ENCODE measurements around the gene TARBP1.

The TARBP1 gene

DNA sequence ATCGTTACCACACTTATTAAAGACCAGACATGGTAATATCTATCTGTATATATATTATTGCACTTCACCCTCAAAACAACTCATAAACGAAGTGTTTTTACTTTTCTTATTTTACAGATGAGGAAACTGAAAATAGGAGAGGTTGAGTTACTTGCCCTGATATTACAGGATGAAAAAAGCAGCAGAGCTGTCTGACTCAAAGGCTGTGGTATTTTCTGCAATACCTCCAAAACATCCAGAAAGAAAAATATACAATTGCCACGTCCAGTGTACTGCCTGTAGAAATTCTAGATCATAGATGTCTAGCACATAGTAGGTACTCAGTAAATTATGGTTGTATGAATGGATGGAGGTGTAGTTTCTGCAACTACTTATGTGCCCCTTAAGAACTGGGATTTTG, 5.2 kb upstream of the TARBP1 start:
- no peak for DNase-seq (ENCODE audit: low read depth)

GRCh38 chr1:234481771-234482170, 2.8 kb upstream of the TARBP1 start:
- no peak for DNase-seq (ENCODE audit: low read depth)

GRCh38 chr1:234479866-234480265, 887 bp upstream of the TARBP1 start:
- no peak for DNase-seq (ENCODE audit: low read depth)

DNA sequence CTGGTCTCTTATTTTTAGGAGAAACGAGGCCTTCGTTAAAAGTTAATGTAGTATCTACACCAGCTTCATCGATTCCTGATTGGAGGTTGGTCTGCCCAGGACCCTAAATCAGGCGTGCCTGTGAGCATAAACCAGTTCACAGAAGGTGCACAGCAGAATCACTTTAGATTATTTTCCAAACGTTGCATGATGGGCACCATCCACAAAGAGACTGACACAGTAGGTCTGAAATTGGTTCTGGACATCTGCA, 256 bp upstream of the TARBP1 start:
- DNase-seq (ENCODE audit: low read depth), result no peak

DNA sequence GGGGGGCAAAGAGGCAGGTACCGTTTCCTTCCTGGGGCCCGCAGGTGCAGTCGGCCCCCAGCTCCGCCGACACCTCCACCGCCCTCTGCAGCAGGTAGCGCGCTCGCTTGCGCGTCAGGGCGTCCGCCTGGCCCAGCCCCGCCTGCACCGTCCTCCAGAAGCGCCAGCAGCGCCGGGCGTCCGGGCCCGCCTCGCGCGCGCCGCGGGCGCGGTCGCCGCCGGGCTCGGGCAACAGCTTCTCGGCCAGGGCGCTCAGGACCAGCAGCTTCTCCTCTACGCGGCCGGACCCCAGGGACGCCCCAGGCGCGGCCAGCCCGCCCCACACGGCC, 863 bp downstream of the TARBP1 start:
- no peak for DNase-seq (ENCODE audit: low read depth)

- DNase-seq (ENCODE audit: low read depth), result no peak
Observed at GRCh38 chr1:234477386-234478151, 1.4 kb downstream of the TARBP1 start.

- no peak for DNase-seq (ENCODE audit: low read depth)
Observed at GRCh38 chr1:234476172-234476571, 2.8 kb downstream of the TARBP1 start.

- DNase-seq (ENCODE audit: low read depth), result no peak
Observed at GRCh38 chr1:234475167-234475793, 3.7 kb downstream of the TARBP1 start.

- DNase-seq (ENCODE audit: low read depth), result peak; percentile 25
Observed at GRCh38 chr1:234474375-234474774, 4.6 kb downstream of the TARBP1 start.

DNA sequence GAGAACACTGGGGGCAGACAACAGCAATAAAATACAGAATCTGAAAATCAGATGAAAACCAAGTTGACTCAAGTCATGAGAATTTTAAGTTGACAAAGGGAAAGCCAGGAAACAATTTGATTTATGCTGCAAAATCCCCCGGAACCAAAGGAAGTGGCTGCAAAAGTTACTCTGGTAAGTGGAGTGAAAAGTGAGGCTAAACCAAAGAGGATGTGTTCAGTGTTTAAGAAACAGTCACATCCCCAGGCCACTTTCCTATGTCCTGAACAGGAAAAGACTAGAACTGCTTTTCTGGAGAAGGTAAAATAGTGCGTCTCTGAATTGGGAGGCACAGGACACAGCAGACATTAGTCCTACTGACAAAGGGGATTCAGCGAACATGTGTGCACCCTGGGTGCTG, 5.9 kb downstream of the TARBP1 start:
- no peak for DNase-seq (ENCODE audit: low read depth)

DNA sequence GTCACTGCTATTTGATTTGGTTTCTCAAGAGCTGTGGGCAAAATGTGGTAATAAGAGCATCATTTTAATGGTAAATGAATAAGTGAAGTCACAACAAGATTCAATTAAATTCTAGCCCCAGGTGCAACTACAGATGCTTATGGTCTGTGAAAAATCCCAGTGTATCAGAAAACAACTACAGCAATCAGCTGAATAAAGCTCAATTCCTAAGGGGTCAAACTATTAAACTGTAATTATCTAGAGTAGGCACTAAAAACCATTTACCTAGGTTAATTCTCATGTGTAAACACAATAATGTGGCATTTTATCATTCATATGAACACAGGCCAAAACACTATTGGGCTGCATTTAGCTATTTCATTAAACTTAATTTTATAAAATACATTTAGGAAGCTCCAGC, 9.6 kb downstream of the TARBP1 start:
- DNase-seq (ENCODE audit: low read depth), result no peak

- DNase-seq (ENCODE audit: low read depth), result no peak
Observed at GRCh38 chr1:234468580-234468979, 10.4 kb downstream of the TARBP1 start.

DNA sequence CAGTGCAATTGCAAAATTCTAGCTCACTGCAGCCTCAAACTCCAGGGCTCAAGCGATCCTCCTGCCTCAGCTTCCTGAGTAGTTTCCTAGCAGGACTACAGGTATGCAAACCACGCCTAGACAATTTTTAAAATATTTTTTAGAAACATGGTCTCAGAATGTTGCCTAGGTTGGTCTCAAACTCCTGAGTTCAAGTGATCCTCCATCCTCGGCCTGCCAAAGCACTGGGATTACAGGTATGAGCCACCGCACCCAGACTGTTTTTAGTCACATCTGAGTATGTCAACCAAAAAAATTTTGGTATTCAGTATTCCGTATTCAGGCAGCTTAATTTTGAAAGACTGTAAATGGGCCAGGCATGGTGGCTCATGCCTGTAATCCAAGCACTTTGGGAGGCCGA, 11.2 kb downstream of the TARBP1 start:
- no peak for DNase-seq (ENCODE audit: low read depth)

DNA sequence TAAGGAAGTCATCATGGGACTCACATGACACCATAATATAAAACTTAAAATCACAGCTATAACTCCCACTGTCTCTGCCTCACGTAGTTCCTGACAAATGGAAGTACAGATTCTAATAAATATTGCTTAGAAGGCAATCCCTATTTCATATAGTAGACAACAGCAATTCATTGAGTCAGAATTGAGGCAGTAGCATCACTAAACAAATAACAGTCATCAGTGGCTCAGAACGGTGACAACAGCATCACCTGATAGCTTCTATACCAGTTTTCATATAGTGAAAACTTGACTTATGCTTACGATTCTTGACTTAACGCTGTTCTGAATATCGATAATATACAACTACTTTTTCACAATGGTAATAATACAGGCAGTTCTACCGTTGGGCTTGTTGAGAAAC, 12.0 kb downstream of the TARBP1 start:
- no peak for DNase-seq (ENCODE audit: low read depth)

- DNase-seq (ENCODE audit: low read depth), result no peak
Observed at GRCh38 chr1:234463749-234464148, 15.2 kb downstream of the TARBP1 start.

DNA sequence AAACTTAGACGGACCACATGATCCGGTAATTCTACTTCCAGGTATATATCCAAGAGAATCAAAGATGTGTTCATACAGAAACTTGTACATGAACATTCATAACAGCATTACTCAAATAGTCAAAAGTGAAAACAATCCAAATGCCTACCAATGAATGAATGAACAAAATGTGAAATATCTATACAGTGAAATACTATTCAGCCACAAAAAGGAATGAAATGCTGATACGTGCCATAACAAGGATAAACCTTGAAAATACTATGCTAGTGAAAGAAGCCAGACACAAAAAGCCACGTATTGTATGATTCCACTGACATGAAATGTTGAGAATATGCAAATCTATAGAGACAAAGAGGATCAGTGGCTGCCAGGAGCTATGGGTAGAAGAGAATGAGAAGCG, 18.3 kb downstream of the TARBP1 start:
- DNase-seq (ENCODE audit: low read depth), result no peak

- DNase-seq (ENCODE audit: low read depth), result no peak
Observed at GRCh38 chr1:234458352-234459017, 20.5 kb downstream of the TARBP1 start.

GRCh38 chr1:234454926-234455325, 24.1 kb downstream of the TARBP1 start:
- no peak for DNase-seq (ENCODE audit: low read depth)

- DNase-seq (ENCODE audit: low read depth), result no peak
Observed at GRCh38 chr1:234452406-234452965, 26.5 kb downstream of the TARBP1 start.

DNA sequence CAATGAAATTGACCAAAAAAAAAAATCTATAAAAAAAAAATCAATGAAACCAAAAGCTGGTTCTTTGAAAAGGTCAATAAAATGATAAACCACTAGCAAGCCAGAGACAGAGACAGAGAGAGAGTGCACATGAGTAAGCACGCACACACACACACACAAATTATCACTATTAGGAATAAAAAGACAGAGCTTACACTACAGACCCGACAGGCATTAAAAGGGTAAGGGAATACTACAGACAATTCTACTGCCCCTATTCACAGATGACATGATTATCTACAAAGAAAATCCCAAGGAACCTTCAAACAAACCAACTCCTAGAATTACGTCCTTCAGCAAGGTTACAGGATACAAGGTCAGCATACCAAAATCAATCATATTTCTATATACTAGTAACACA, 38.6 kb downstream of the TARBP1 start:
- DNase-seq (ENCODE audit: low read depth), result no peak

DNA sequence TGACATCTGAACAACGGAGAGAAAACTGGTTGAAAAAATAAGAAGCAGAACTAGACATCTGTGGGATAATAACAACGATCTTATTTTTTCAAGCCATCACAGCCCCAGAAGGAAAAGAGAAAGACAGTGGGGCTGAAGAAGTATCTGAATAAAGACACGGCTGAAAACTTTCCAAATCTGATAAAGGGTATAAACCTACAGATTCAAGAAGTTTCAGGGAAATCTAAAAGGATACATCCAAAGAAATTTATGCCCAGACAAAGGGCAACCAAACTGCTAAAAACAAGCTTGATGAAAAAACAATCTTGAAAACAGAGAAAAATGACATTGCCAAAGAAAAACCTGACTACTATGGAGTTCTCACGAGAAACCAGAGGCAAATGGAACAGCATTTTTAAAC, 40.4 kb downstream of the TARBP1 start:
- no peak for DNase-seq (ENCODE audit: low read depth)

DNA sequence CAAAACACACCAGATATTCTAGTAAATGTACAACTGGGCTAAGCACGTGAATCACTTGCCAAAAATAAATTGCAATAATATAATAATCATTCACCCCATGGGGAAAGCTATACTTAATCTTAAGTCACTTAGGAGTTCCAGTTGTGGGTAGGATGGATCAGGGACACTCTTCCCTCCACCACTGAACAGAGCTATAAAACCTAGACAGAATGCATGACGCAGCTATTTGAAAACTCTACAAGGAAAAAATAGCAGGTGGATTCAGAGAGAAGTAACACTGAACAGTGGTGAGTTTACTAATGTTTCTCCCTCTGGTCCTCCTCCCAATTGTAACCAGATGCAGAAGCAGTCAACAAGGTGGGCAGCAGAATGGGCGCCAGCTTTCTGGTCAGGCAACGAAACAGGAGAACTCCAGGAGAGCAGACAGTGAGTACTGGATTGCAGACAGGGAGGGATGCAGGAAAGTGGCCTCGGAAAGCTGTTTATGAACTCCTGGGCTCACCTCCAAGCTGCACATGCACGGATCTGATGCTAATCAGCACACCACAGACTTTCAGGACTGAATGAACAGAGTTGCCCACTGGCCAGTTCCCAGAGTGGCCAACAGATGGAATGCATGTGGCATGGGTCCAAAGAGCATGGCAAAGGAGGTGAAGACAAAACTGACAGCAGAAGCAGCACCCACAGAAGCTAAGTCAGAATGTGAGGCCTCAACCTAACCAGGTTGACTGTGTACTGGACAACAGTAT, 41.4 kb downstream of the TARBP1 start:
- DNase-seq (ENCODE audit: low read depth), result peak; percentile 36

DNA sequence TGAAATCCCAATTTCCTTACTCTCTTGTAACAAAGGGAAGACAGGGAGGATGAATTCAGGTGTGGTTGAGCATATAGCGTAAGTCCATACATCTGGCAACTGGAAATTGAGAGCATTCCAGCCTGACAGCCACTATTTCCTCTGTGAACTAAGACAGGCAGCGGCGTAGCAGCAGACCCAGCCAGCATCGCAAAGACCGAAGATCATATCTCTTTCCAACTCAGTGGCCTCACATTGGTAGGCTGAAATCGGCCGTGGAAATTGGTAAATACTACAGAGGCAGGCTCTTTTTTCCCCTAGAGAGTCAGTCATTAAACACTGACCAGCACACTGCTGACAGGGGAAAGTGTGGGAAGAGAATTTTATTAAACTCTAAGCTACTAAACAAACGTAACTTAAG, 43.4 kb downstream of the TARBP1 start:
- DNase-seq (ENCODE audit: low read depth), result no peak

All from fibroblast of gingiva (primary cell).